Astrocyte (in vitro differentiated cells and primary cell): ENCODE data around the gene TMEM63B. TPM values are rescaled to one million over a fixed set of nuclear protein-coding genes. Genes with fewer than 3 reads are reported as not detected.

Experiments used
- DNase-seq: peaks from one replicate; pipeline ENCODE4 v3.0.0-alpha.2; 2010; ENCODE audit warnings: low read depth
- FAIRE-seq: peaks from 2 replicates; lab custom pipeline; 2011; peaks lifted over from hg19 to GRCh38; lab: Jason Lieb, UNC
- H2AFZ ChIP-seq: 2 replicates; pipeline ENCODE4 v1.6.0; 2012; ENCODE audit warnings: low read depth, low read length, inconsistent platforms
- H3K27ac ChIP-seq: 2 replicates; pipeline ENCODE4 v1.5.1; 2011; ENCODE audit warnings: low read depth, low read length, inconsistent platforms
- H3K27me3 ChIP-seq: 2 replicates; pipeline ENCODE4 v1.6.0; 2011; ENCODE audit warnings: low read length, inconsistent platforms; ENCODE audit not compliant: insufficient read depth
- H3K36me3 ChIP-seq: 2 replicates; pipeline ENCODE4 v1.5.1; 2011; ENCODE audit warnings: low read length, inconsistent platforms; ENCODE audit not compliant: insufficient read depth
- H3K4me1 ChIP-seq: 2 replicates; pipeline ENCODE4 v1.5.1; 2011; ENCODE audit warnings: low read length, inconsistent platforms; ENCODE audit not compliant: insufficient read depth
- H3K4me2 ChIP-seq: 2 replicates; pipeline ENCODE4 v1.6.0; 2012; ENCODE audit warnings: low read length, inconsistent platforms
- H3K4me3 ChIP-seq: 2 replicates; pipeline ENCODE4 v1.5.1; 2011; ENCODE audit warnings: low read depth, mild to moderate bottlenecking, low read length, inconsistent platforms; ENCODE audit not compliant: insufficient read depth
- H3K79me2 ChIP-seq: 2 replicates; pipeline ENCODE4 v1.6.0; 2012; ENCODE audit warnings: mild to moderate bottlenecking, low read length, inconsistent platforms; ENCODE audit not compliant: insufficient read depth
- H3K9ac ChIP-seq: 2 replicates; pipeline ENCODE4 v1.6.0; 2012; ENCODE audit warnings: mild to moderate bottlenecking, low read length, inconsistent platforms
- H3K9me3 ChIP-seq: 2 replicates; pipeline ENCODE4 v1.5.1; 2012; ENCODE audit warnings: low read depth, mild to moderate bottlenecking, low read length, inconsistent platforms; ENCODE audit not compliant: insufficient read depth
- H4K20me1 ChIP-seq: 2 replicates; pipeline ENCODE4 v1.6.0; 2012; ENCODE audit warnings: low read length, inconsistent platforms; ENCODE audit not compliant: insufficient read depth
- H3K27ac Mint-ChIP-seq: one replicate; pipeline ENCODE4 v1.8.0; 2021; ENCODE audit warnings: mild to moderate bottlenecking, mixed read lengths; ENCODE audit not compliant: unreplicated experiment
- H3K27me3 Mint-ChIP-seq: one replicate; pipeline ENCODE4 v1.8.0; 2021; ENCODE audit warnings: low read depth, mixed read lengths; ENCODE audit not compliant: unreplicated experiment
- H3K36me3 Mint-ChIP-seq: one replicate; pipeline ENCODE4 v1.8.0; 2021; ENCODE audit warnings: low read depth, mixed read lengths; ENCODE audit not compliant: unreplicated experiment
- H3K4me1 Mint-ChIP-seq: one replicate; pipeline ENCODE4 v1.8.0; 2021; ENCODE audit warnings: low read depth, mixed read lengths; ENCODE audit not compliant: unreplicated experiment
- H3K4me3 Mint-ChIP-seq: one replicate; pipeline ENCODE4 v1.8.0; 2021; ENCODE audit warnings: mild to moderate bottlenecking, moderate library complexity, mixed read lengths; ENCODE audit not compliant: unreplicated experiment
- H3K9me3 Mint-ChIP-seq: one replicate; pipeline ENCODE4 v1.8.0; 2021; ENCODE audit warnings: mild to moderate bottlenecking, mixed read lengths; ENCODE audit not compliant: unreplicated experiment
- CTCF ChIP-seq: IDR thresholded peaks from 2 replicates; pipeline ENCODE4 v1.5.1; 2011; ENCODE audit warnings: low read depth, mild to moderate bottlenecking, inconsistent platforms, low read length, moderate library complexity; ENCODE audit not compliant: insufficient read depth
- EZH2 ChIP-seq: IDR thresholded peaks from 2 replicates; pipeline ENCODE4 v1.6.1; 2012; ENCODE audit warnings: mild to moderate bottlenecking, low read length, inconsistent platforms; ENCODE audit not compliant: insufficient read depth
- total RNA-seq: library from RNA; stranded (reverse); gene quantifications from 2 replicates; pipeline ENCODE4 v1.2.1, GENCODE V29; 2021

TMEM63B gene
- total RNA-seq, 1 donor from 2014 or later = 86.6 TPM

- Histone ChIP-seq H3K36me3 (no peaks in the 10 kb centered on the region), H3K79me2 (no peaks in the 10 kb centered on the region), H3K4me1 (no peaks in the 10 kb centered on the region), H4K20me1 (no peaks in the 10 kb centered on the region), H3K27me3 (no peaks in the 10 kb centered on the region), H3K9me3 (no peaks in the 10 kb centered on the region), H2AFZ (no peak overlapping the region), H3K4me2 (no peak overlapping the region), H3K27ac (no peak overlapping the region), H3K4me3 (no peak overlapping the region), H3K9ac (no peak overlapping the region)
- Mint-ChIP-seq H3K4me1 (peaks cover 7% of the 10 kb centered on the region), H3K27me3 (peaks cover 12% of the 10 kb centered on the region), H3K4me3 (no peak overlapping the region), H3K9me3 (no peaks in the 10 kb centered on the region), H3K36me3 (no peaks in the 10 kb centered on the region), H3K27ac (no peak overlapping the region)
- no peak for DNase-seq
- TF ChIP-seq EZH2 (no peak), CTCF (no peak)
- FAIRE-seq = no peak
These were observed 71.3 kb downstream of the TMEM63B start for GRCh38 chr6:44198684-44199083.

- H3K4me2 ChIP-seq = no peak overlapping the region
- no peaks in the 10 kb centered on the region for H3K9me3 Mint-ChIP-seq
- no peak for DNase-seq
- no peaks in the 10 kb centered on the region for H3K27me3 ChIP-seq
- H3K4me3 Mint-ChIP-seq = no peak overlapping the region
- no peak overlapping the region for H3K27ac Mint-ChIP-seq
- no peaks in the 10 kb centered on the region for H3K36me3 Mint-ChIP-seq
- no peak overlapping the region for H3K27ac ChIP-seq
- H3K79me2 ChIP-seq = no peaks in the 10 kb centered on the region
- H3K4me1 ChIP-seq = no peaks in the 10 kb centered on the region
- no peaks in the 10 kb centered on the region for H3K36me3 ChIP-seq
- TF ChIP-seq CTCF (no peak), EZH2 (no peak)
- no peak overlapping the region for H3K4me3 ChIP-seq
- H3K27me3 Mint-ChIP-seq = peaks cover 6% of the 10 kb centered on the region
- H3K4me1 Mint-ChIP-seq = peaks cover 7% of the 10 kb centered on the region
- H3K9ac ChIP-seq = no peak overlapping the region
- H4K20me1 ChIP-seq = no peaks in the 10 kb centered on the region
- H3K9me3 ChIP-seq = no peaks in the 10 kb centered on the region
- H2AFZ ChIP-seq = no peak overlapping the region
- no peak for FAIRE-seq
These were observed 72.5 kb downstream of the TMEM63B start for GRCh38 chr6:44199883-44200282.

- Histone ChIP-seq H3K27me3 (no peaks in the 10 kb centered on the region), H4K20me1 (no peaks in the 10 kb centered on the region), H3K4me3 (no peak overlapping the region), H3K79me2 (no peaks in the 10 kb centered on the region), H3K4me1 (no peaks in the 10 kb centered on the region), H2AFZ (no peak overlapping the region), H3K36me3 (no peaks in the 10 kb centered on the region), H3K9me3 (no peaks in the 10 kb centered on the region), H3K27ac (no peak overlapping the region), H3K4me2 (no peak overlapping the region), H3K9ac (no peak overlapping the region)
- TF ChIP-seq CTCF = no peak
- no peak for TF ChIP-seq EZH2
- peaks cover 2% of the 10 kb centered on the region for H3K27me3 Mint-ChIP-seq
- FAIRE-seq (no peak), DNase-seq (no peak)
- H3K36me3 Mint-ChIP-seq = no peaks in the 10 kb centered on the region
- H3K4me3 Mint-ChIP-seq = no peak overlapping the region
- no peak overlapping the region for H3K27ac Mint-ChIP-seq
- H3K4me1 Mint-ChIP-seq = peaks cover 7% of the 10 kb centered on the region
- no peaks in the 10 kb centered on the region for H3K9me3 Mint-ChIP-seq
These were observed 73.8 kb downstream of the TMEM63B start for GRCh38 chr6:44201200-44201599.
